ENCODE measurements around the gene RBM23.
"Not testable (repeated sequence)": the region's sequence is repeated elsewhere in the genome, so short reads cannot be mapped to it uniquely, and the experiment has no call there.

Gene RBM23

DNA sequence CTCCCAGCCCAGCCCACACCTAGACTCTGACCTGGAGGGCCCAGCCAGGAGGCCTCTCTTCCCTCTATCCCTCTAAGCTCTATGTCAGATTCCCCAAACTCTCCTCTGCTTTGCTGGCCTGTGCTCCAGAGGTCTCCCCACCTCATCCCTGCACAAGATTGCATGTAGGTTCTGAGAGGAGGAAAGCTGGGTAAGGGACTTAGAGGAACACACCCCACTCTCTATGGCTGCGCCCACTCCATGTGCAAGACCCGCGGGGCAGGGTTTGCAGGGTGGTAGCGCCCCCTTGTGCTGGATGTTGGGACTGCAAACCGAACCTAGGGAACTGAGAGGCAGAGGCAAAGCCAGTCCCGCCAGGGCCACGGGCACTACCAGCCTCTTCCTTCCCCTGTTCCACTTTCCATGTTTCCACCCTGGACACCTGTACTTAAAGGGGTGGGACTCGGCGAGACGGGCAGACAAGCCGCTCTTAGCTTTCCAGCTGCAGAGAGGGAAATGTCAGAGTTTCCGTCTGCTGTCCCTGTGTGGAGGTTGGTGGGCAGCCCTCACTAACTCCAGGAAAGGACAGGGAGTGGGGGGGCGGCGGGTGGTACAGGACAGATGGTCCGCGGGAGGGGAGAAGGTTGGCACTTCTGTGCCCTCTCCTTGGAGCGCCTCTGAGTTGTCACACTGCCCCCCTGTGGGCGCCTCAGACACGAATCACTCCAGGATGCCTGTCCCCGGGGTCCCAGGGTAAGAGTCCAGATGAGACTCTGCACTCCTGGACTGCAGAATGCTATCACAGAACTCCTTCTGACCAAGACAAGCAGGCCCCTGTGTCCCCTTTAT lies 65.8 kb downstream of the RBM23 start:
- Mint-ChIP-seq H3K36me3 (peaks cover 2 to 3% of the 10 kb centered on the region in 2 donors), H3K27ac (peak overlapping the region; percentile 92), H3K4me3 (peak overlapping the region; percentile 84 to 88), H3K4me1 (peaks cover 12 to 17% of the 10 kb centered on the region in 2 donors), H3K27me3 (peaks cover 4 to 12% of the 10 kb centered on the region in 2 donors), H3K9me3 (no peaks in the 10 kb centered on the region)
- ATAC-seq (replicated peaks), result peak; percentile 95
- DNase-seq, result peak; percentile 87

- ATAC-seq (replicated peaks) (no peak), DNase-seq (no peak)
- Mint-ChIP-seq H3K9me3 (no peaks in the 10 kb centered on the region), H3K4me3 (no peak overlapping the region), H3K27me3 (peaks cover 4 to 18% of the 10 kb centered on the region in 2 donors), H3K4me1 (peaks cover 16 to 23% of the 10 kb centered on the region in 2 donors), H3K36me3 (peaks cover 2 to 3% of the 10 kb centered on the region in 2 donors), H3K27ac (peak overlapping the region; percentile 92)
Measured at GRCh38 chr14:22852599-22852939, 66.4 kb downstream of the RBM23 start.

- not testable (repeated sequence) for ATAC-seq (replicated peaks); H3K4me3 Mint-ChIP-seq; DNase-seq; H3K9me3 Mint-ChIP-seq; H3K27ac Mint-ChIP-seq; H3K36me3 Mint-ChIP-seq
- H3K27me3 Mint-ChIP-seq, result peaks cover 4 to 19% of the 10 kb centered on the region in 2 donors
- H3K4me1 Mint-ChIP-seq, result peaks cover 17 to 24% of the 10 kb centered on the region in 2 donors
Measured at GRCh38 chr14:22852178-22852577, 66.8 kb downstream of the RBM23 start.

GRCh38 chr14:22850944-22851764 lies 67.8 kb downstream of the RBM23 start:
- H3K36me3 Mint-ChIP-seq, result peaks cover 1 to 3% of the 10 kb centered on the region in 2 donors
- H3K27ac Mint-ChIP-seq, result no peak overlapping the region
- H3K9me3 Mint-ChIP-seq, result no peaks in the 10 kb centered on the region
- no peak for DNase-seq
- ATAC-seq (replicated peaks), result no peak
- peaks cover 6 to 27% of the 10 kb centered on the region in 2 donors for H3K27me3 Mint-ChIP-seq
- no peak overlapping the region for H3K4me3 Mint-ChIP-seq
- H3K4me1 Mint-ChIP-seq, result peaks cover 18 to 30% of the 10 kb centered on the region in 2 donors

DNA sequence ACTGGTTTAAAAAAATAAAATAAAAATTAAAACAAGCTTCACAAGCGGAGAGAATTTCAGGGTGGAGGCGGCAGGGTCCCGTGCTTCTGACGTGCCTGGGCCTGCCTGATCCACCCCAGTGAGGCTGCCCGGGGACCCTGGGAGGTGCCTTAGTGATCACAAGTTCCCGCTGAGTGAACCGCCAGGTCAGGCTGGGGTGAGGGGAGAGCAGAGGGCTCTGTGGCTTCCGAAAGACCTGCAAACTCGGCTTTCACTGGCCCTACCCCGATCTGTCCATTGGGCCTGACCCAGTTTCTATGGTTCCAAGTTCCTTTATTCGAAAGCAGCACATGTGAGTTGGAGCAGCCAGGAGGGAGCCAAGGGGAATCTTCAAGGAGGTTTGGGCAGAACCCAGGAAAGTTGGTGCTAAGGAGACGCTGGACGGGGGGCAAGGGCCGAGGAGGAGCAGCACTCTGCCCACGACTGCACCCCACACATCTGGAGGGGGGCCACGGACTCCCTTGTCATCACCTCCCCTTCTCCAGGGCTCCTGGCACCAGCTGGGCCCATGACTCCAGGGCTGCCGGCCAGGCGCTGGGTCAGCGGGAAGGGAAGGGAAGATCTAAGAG lies 69.6 kb downstream of the RBM23 start:
- H3K36me3 Mint-ChIP-seq, result peaks cover 0 to 3% of the 10 kb centered on the region in 2 donors
- H3K9me3 Mint-ChIP-seq, result no peaks in the 10 kb centered on the region
- no peak overlapping the region for H3K27ac Mint-ChIP-seq
- DNase-seq (no peak), ATAC-seq (replicated peaks) (no peak)
- H3K27me3 Mint-ChIP-seq, result peaks cover 8 to 33% of the 10 kb centered on the region in 2 donors
- no peak overlapping the region for H3K4me3 Mint-ChIP-seq
- H3K4me1 Mint-ChIP-seq, result peaks cover 18 to 32% of the 10 kb centered on the region in 2 donors

- H3K4me3 Mint-ChIP-seq, result peak overlapping the region in 1 of 2 donors; percentile 19
- ATAC-seq (replicated peaks), result no peak
- no peaks in the 10 kb centered on the region for H3K9me3 Mint-ChIP-seq
- H3K4me1 Mint-ChIP-seq, result peaks cover 18 to 32% of the 10 kb centered on the region in 2 donors
- peaks cover 0 to 3% of the 10 kb centered on the region in 2 donors for H3K36me3 Mint-ChIP-seq
- peaks cover 9 to 33% of the 10 kb centered on the region in 2 donors for H3K27me3 Mint-ChIP-seq
- H3K27ac Mint-ChIP-seq, result no peak overlapping the region
- DNase-seq, result no peak
Measured at GRCh38 chr14:22848351-22849164, 70.4 kb downstream of the RBM23 start.

GRCh38 chr14:22847661-22848341 lies 71.1 kb downstream of the RBM23 start:
- Mint-ChIP-seq H3K27me3 (peaks cover 12 to 33% of the 10 kb centered on the region in 2 donors), H3K9me3 (no peaks in the 10 kb centered on the region), H3K4me3 (no peak overlapping the region), H3K36me3 (peaks cover 0 to 3% of the 10 kb centered on the region in 2 donors), H3K4me1 (peaks cover 14 to 26% of the 10 kb centered on the region in 2 donors), H3K27ac (no peak overlapping the region)
- DNase-seq (no peak), ATAC-seq (replicated peaks) (no peak)

GRCh38 chr14:22846811-22847307 lies 72.1 kb downstream of the RBM23 start:
- peak overlapping the region; percentile 37 for H3K27ac Mint-ChIP-seq
- peaks cover 0 to 3% of the 10 kb centered on the region in 2 donors for H3K36me3 Mint-ChIP-seq
- peaks cover 12 to 33% of the 10 kb centered on the region in 2 donors for H3K27me3 Mint-ChIP-seq
- H3K9me3 Mint-ChIP-seq, result no peaks in the 10 kb centered on the region
- no peak overlapping the region for H3K4me3 Mint-ChIP-seq
- H3K4me1 Mint-ChIP-seq, result peaks cover 12 to 23% of the 10 kb centered on the region in 2 donors
- no peak for ATAC-seq (replicated peaks)
- no peak for DNase-seq

DNA sequence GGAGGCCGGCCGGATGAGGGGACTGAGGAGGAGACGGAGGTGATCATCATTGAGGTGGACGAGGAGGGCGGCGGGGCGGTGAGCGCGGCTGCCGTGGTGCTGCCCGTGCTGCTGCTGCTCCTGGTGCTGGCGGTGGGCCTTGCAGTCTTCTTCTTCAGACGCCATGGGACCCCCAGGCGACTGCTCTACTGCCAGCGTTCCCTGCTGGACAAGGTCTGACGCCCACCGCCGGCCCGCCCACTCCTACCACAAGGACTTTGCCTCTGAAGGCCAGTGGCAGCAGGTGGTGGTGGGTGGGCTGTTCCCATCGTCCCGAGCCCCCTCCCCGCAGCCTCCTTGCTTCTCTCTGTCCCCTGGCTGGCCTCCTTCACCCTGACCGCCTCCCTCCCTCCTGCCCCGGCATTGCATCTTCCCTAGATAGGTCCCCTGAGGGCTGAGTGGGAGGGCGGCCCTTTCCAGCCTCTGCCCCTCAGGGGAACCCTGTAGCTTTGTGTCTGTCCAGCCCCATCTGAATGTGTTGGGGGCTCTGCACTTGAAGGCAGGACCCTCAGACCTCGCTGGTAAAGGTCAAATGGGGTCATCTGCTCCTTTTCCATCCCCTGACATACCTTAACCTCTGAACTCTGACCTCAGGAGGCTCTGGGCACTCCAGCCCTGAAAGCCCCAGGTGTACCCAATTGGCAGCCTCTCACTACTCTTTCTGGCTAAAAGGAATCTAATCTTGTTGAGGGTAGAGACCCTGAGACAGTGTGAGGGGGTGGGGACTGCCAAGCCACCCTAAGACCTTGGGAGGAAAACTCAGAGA lies 72.9 kb downstream of the RBM23 start:
- DNase-seq (no peak), ATAC-seq (replicated peaks) (no peak)
- Mint-ChIP-seq H3K36me3 (peaks cover 0 to 3% of the 10 kb centered on the region in 2 donors), H3K27me3 (peaks cover 12 to 33% of the 10 kb centered on the region in 2 donors), H3K27ac (peak overlapping the region; percentile 37), H3K4me3 (no peak overlapping the region), H3K4me1 (peaks cover 12 to 23% of the 10 kb centered on the region in 2 donors), H3K9me3 (no peaks in the 10 kb centered on the region)

GRCh38 chr14:22845103-22845394 lies 73.9 kb downstream of the RBM23 start:
- ATAC-seq (replicated peaks), result no peak
- Mint-ChIP-seq H3K4me1 (peaks cover 12 to 23% of the 10 kb centered on the region in 2 donors), H3K27ac (no peak overlapping the region), H3K36me3 (peaks cover 0 to 3% of the 10 kb centered on the region in 2 donors), H3K27me3 (peaks cover 12 to 33% of the 10 kb centered on the region in 2 donors), H3K4me3 (no peak overlapping the region), H3K9me3 (no peaks in the 10 kb centered on the region)
- no peak for DNase-seq

DNA sequence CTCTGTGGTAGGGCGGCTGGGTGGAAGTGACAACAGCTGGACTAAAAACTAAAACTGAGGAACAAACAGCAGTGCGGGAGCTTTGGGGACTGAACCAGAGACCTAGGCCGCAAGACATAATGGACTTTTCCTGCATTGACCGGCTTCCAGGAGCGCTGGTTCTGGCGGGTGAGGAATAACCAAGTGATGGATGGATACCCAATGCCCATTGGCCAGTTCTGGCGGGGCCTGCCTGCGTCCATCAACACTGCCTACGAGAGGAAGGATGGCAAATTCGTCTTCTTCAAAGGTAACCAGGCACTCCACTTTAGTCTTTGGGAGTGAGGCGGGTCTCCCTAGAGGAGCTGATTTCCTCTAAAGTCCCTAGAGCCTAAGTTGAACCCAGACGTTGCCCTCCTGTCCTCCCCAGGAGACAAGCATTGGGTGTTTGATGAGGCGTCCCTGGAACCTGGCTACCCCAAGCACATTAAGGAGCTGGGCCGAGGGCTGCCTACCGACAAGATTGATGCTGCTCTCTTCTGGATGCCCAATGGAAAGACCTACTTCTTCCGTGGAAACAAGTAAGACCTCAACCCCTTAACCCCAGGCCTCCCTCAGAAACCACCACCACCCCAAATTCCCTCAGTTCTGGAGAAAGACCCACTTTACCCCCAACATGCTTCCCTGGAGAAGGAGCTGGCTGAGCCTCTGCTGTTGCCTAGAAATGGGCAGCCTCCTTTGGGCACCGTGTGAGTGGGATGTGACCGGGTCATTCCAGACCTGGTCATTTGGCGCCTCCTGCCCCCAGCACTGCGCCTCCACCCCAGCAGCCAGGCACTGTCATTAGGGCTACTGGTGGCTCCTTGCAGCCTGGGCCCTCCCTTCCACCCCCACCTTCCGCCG lies 74.5 kb downstream of the RBM23 start:
- Mint-ChIP-seq H3K9me3 (no peaks in the 10 kb centered on the region), H3K27me3 (peaks cover 12 to 33% of the 10 kb centered on the region in 2 donors), H3K27ac (no peak overlapping the region), H3K4me3 (no peak overlapping the region), H3K4me1 (peaks cover 12 to 23% of the 10 kb centered on the region in 2 donors), H3K36me3 (peaks cover 0 to 3% of the 10 kb centered on the region in 2 donors)
- no peak for ATAC-seq (replicated peaks)
- DNase-seq, result no peak
